Upper lobe of left lung (tissue), 4 donors: ENCODE measurements around the gene SIGLEC9.

ENCODE experiments used
- CTCF ChIP-seq, 6 experiments: fragments of 450-650 bp in 4 of 6; fragments of 200-600 bp in 2 of 6; sonication (generic) in 2 of 6; IDR thresholded peaks; one replicate each; pipeline ENCODE4 v1.5.1; 2016 to 2019; ENCODE audit warnings: antibody characterized with exemption in 6 of 6
- POLR2AphosphoS5 ChIP-seq, 2 donors: sonication (generic); formaldehyde crosslinking; IDR thresholded peaks; one replicate each; pipeline ENCODE4 v1.5.1; 2017; ENCODE audit warnings: antibody characterized with exemption in 2 of 2

DNA sequence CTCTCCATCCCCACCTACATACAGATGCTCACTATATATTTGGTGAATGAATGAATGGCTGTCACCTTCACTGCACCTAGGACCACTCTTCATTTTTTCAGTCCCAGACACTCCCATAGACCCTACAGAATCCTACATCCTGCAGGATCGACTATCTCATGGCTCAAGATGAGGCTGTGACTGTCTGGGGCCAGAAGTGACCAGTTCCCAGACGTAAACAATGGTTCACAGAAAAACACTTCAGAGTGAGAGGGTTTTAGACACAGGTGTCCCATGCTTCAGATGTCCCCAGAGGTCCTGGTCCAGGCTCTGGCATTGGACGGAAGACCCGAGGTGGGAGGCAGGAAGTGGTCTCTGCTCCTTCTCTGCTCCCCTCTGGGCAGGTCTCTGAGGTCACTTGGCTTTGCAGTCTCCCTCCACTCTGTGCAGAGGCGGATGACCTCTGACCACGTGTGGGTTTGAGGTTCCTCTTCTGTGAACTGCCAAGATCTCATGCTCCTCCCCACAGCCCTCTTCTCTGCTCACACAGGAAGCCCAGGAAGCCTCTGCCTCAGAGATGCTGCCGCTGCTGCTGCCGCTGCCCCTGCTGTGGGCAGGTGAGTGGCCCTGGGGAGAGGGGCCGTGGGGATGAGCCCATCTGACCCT lies 42.3 kb downstream of the SIGLEC9 start:
- no peak for TF ChIP-seq POLR2AphosphoS5 (IDR thresholded peaks at IDR 0.05)
- TF ChIP-seq CTCF (IDR thresholded peaks at IDR 0.05): no peak
